HG03460 (cell line): Measurements from ENCODE around the gene ZSCAN29.
"Not testable (repeated sequence)": the region's sequence is repeated elsewhere in the genome, so short reads cannot be mapped to it uniquely, and the experiment has no call there.

ENCODE experiments used
- ATAC-seq: cut with Tn5 transposase; IDR thresholded peaks from one replicate; pipeline ENCODE4 v1.9.1; 2021; ENCODE audit not compliant: unreplicated experiment

Gene ZSCAN29

DNA sequence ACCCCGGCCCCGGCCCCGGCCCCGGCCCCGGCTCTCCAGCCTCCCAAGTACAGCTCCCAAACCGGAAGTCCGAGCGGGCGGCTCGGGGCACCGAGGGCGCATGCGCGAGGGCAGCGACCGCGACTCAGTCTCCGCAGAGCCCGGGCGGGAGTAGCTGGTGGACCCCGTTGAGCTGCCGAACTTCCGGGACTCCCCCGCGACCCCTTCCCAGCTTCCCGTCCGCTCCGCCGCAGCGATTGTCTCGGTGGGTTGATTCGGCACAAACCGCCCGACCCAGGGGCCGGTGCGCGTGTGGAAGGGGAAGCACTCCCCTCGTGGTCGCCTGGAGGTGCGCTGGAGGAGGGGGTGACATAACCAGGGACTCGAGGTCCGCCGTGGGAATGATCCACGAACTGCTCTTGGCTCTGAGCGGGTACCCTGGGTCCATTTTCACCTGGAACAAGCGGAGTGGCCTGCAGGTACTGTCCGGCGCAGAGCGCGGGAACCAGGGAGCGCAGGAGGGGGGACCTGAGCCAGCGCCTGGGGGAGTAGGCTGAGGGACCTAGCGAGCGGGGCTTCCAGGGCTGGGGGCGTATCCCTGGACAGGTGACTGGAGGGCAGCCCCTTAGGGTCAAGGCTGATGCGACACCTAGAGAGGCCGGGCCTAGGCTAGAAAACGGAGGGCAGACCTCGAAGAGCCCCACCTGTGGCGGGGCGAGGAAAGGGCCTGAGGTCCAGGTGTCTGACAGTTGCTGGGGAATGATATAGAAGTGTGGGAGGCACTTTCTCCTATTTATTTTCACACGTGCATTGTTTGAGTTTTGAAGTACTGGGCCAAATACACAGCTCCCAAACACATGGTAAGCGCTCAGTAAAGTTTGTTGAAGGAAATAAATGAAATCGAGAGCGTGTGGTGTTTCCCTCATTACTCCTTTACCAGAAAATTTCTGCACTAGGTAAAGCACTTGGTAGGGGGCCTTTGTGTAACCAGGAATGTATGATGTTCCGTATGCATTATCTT is at the start of gene ZSCAN29, which contains the start of gene TUBGCP4:
Gene ZSCAN29 (minus strand): TSS at position 69 of the 1,000 bp plus-strand sequence. CDS start 1,130 bp downstream, outside the sequence.
Gene TUBGCP4 (plus strand): TSS at position 127 of the 1,000 bp plus-strand sequence. CDS start 254 bp downstream, at position 381.
- peak; percentile 74 for ATAC-seq

DNA sequence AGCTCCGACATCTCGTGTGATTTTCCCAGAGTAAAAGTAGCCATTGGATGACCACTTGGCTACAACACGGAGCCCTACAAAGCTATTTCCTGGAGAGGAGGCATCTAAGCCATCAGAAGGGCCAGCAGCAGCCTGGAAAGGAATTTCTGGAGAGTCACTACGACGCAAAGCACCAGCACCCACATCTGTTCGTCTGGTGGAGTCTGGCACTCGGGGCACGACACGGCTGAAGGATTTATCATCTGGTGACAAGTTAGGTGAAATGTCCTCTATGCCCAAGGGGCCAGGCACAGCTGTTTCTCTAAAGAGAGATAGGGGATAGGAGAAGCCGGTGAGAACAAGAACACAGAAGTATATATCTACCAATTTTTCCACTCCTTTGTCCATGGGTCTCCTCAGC is 49.6 kb upstream of the ZSCAN29 start:
- ATAC-seq: no peak

DNA sequence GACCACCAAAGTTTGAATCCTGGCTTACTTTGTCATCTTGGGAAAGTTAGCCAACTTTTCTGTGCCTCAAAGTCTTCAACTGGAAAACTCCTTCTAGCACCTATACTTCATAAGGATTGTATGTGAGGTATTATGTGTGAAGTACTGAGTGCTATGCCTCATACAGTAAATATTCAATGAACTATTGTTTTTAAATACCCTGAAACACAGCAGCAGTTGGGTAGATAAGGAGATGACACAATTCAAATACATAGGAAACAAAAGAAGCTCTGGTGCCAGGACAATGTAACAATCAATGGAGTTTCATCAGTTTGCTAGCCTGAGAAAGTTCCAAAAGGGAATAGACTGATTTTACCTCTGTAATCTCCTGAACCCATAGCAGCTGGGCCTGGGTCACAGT is 43.4 kb upstream of the ZSCAN29 start:
- no peak for ATAC-seq

GRCh38 chr15:43412096-43412495 is 41.3 kb upstream of the ZSCAN29 start:
- ATAC-seq: no peak

DNA sequence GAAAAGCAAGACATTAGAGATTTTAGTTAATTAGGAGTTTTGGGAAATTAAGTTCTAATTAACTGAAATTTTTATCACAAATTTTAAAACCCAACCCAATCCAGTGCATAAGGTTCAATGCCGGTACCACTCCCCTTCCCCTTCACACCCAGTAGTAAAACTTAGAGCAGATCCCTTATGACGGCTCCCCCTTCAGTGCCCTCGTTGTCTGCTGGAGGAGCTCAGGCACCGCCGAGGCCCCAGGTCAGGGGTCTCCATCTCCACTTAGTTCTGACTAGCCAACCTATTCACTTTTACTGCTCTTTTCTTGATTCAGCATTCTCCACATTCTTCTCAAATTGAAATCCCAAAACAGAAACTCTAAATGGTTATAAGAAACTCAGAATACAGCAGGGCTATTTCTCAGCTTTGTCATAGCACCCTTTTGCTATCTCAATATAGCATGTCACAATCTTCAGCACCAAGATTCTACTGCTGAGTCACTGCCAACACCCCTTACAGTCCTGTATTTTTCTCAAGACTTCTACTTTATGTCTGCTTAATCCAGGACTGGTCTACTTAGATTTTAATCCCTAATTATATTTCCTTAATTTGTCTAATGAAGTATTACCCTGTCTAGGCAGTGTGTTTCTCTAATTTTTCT is 39.9 kb upstream of the ZSCAN29 start:
- ATAC-seq: no peak

DNA sequence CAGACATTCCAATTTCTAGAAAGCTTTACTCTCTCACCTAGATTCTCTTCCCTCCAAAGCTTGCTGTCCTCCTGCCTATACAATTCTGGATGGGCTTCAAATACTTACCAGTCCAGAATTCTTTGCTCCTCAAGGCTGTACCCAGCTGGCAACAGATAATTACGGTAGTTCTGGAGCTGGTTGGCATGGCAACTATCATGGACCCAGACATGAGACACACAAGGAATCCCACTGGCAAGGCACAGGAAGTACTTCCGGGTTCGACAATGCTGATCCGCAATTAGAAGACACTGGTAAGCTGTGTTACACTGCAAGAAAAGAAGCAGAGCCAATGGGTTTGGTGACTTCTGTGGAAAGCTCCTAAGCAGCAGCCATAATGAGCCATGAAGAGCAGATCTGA is 37.9 kb upstream of the ZSCAN29 start:
- ATAC-seq: no peak

- no peak for ATAC-seq
Observed at GRCh38 chr15:43406808-43407207, 36.0 kb upstream of the ZSCAN29 start.

DNA sequence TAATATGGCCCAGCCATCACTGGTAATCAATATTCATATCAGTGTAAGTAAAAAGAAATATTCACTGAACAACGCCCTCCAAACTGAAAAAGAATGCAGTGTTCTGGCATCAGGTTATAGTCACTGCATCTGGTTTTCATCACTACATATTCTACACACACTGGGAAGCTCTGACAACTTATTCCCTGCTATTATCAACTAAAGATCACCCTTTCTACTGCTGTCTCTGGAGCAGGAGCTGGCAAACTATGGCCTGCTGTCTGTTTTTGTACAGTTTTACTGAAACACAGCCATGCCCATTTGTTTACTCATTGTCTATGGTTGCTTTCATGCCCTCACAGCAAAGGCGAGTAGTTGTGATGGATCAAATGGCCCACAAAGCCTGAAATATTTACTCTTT is 35.3 kb upstream of the ZSCAN29 start:
- no peak for ATAC-seq

GRCh38 chr15:43404130-43404529 is 33.3 kb upstream of the ZSCAN29 start:
- no peak for ATAC-seq

DNA sequence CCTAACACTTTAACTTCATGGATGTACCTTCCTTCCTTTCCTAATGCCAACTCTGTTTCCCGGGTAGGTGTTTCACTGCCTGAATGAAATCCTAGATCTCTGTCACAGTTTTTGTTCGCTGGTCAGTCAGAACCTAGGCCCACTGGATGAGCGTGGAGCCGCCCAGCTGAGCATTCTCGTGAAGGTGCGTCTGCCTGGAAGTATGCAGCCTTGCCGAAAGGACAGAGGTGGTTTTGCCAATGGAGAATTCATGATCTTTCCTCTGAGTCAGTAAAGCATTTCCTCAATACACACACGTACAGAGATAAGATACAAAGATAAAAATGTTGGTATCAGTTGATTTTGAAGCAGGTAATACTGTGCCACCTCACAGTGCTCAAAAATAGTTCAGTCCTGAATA is 32.8 kb upstream of the ZSCAN29 start:
- ATAC-seq: no peak

GRCh38 chr15:43402255-43402654 is 31.4 kb upstream of the ZSCAN29 start:
- no peak for ATAC-seq

DNA sequence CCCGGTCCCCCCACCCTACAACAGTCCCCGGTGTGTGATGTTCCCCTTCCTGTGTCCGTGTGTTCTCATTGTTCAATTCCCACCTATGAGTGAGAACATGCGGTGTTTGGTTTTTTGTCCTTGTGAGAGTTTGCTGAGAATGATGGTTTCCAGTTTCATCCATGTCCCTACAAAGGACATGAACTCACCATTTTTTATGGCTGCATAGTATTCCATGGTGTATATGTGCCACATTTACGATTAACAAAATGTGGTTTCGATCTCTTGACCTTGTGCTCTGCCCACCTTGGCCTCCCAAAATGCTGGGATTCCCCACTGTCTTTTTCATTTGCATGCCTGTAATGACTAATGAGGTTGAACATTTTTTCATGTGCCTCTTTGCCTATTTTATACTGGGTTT is 22.7 kb upstream of the ZSCAN29 start:
- not testable (repeated sequence) for ATAC-seq

- ATAC-seq: no peak
Observed at GRCh38 chr15:43390723-43391122, 19.9 kb upstream of the ZSCAN29 start.

DNA sequence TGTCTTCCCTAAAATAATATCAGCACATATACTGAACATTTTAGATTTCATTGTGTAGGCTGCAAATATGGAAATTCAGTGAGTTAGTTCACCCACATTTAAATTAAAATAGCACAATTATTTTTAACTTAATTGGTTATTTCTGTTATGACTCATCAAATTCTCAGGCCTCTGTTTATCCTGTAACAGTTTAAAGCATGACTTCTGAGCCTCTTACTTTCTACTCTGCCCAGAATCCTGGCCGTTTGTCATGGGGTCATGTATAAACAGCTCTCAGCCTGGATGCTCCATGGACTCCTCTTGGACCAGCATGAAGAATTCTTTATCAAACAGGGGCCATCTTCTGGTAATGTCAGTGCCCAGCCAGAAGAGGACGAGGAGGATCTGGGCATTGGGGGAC is 12.2 kb upstream of the ZSCAN29 start:
- no peak for ATAC-seq

DNA sequence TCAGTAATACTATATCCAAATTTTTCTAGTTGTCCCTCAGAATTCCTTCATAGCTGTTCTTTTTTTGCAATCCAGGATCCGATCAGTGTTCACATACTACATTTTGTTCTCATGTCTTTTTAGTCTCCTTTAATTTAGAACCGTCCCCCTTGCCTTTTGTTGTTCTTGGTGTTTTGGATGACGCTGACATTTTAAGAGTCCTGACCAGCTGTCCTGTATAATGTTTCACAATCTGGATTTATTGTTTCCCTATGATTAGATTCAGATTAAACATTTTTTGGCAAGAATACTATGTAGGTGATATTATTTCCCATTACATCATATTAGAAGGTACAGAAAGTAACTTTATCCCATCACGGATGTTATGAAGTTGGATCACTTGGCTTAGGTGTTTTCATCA is 11.5 kb upstream of the ZSCAN29 start:
- ATAC-seq: no peak

DNA sequence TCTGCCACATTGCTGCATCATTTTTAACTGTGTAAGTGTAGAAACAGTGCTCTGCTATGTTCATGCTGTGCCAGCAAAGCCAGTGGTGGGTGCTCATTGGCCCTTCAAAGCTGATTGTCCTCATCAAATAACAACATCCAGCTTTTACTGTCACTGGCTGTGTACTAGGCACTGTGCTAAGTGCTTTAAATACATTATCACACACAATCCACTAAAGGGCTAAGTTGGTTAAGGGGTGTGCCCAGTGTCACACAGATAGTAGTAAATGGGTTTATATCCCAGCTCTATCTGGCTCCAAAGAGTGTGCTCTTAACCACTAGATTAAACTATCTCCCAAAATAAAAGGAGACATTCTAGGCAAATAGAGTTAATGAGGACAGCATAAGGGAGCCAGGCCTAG is 7.8 kb upstream of the ZSCAN29 start:
- no peak for ATAC-seq

DNA sequence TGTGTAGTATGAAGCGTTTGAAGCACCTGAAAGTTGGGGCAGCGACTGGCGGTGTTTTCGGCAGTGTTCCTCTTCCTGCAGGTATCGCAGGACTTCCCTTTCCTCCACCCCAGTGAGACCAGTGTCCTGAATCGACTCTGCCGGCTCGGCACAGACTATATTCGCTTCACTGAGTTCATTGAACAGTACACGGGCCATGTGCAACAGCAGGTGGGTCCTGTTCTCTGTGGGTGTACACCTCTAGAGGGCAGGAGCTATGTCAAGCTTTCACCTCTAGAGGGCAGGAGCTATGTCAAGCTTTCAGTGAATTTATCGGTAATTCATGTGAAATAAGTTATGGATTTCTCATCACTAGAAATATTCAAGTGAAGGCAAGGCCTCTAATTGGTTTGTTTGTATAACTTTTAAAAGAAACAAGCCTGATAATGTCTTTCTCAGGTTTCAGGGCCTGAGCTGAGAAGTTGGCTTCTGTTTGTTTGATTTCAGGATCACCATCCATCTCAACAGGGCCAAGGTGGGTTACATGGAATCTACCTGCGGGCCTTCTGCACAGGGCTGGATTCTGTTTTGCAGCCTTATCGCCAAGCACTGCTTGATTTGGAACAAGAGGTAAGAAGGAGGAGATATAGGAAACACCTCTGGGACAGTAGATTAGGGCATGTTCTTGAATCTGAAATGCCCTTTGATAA is 5.3 kb upstream of the ZSCAN29 start:
- ATAC-seq: no peak

- peak; percentile 37 for ATAC-seq
Observed at GRCh38 chr15:43370310-43370974, 401 bp downstream of the ZSCAN29 start.

DNA sequence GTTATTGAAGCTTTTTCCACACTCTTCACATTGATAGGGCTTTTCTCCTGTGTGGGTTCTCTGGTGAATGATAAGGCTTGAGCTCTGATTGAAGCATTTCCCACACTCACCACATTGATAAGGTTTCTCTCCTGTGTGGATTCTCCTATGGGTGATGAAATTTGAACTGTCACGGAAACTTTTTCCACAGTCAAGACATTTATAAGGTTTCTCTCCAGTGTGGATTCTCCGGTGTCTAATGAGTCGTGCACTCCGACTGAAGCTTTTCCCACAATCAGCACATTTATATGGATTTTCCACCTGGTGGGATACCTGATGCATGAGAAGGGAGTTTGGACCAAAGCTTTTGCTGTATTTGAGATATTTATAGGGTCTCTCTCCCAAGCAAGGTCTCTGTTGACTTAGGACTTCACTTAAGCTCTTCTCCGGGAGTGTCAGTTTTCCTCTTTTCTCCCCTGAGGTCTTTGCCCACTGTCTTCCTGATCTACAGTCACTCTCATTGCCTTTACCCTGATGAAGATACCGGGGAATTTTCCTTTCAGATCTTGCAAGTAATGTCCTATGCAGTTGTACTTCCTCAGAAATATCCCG is 9.4 kb downstream of the ZSCAN29 start:
- ATAC-seq: no peak

- ATAC-seq: no peak
Observed at GRCh38 chr15:43360821-43361220, 10.0 kb downstream of the ZSCAN29 start.
